ENCODE results near the gene MGMT.
A peak's percentile ranks its signal among the peaks of the same experiment; 100 is the strongest.

MGMT gene

GRCh38 chr10:129602938-129603535 is 136.0 kb downstream of the MGMT start:
- no peak for DNase-seq

- DNase-seq = no peak
Observed at GRCh38 chr10:129604333-129605032, 137.4 kb downstream of the MGMT start.

- no peak for DNase-seq
Observed at GRCh38 chr10:129605266-129605985, 138.4 kb downstream of the MGMT start.

- no peak for DNase-seq
Observed at GRCh38 chr10:129605986-129606518, 139.0 kb downstream of the MGMT start.

- DNase-seq = no peak
Observed at GRCh38 chr10:129607607-129608109, 140.6 kb downstream of the MGMT start.

GRCh38 chr10:129608653-129609052 is 141.6 kb downstream of the MGMT start:
- DNase-seq = no peak

GRCh38 chr10:129609551-129609950 is 142.5 kb downstream of the MGMT start:
- DNase-seq = no peak

- no peak for DNase-seq
Observed at GRCh38 chr10:129612481-129613109, 145.6 kb downstream of the MGMT start.

GRCh38 chr10:129613377-129613980 is 146.4 kb downstream of the MGMT start:
- DNase-seq = no peak

- no peak for DNase-seq
Observed at GRCh38 chr10:129614341-129614740, 147.3 kb downstream of the MGMT start.

- DNase-seq = no peak
Observed at GRCh38 chr10:129615381-129615780, 148.3 kb downstream of the MGMT start.

- no peak for DNase-seq
Observed at GRCh38 chr10:129615921-129616525, 149.0 kb downstream of the MGMT start.

- no peak for DNase-seq
Observed at GRCh38 chr10:129617768-129618167, 150.7 kb downstream of the MGMT start.

- DNase-seq = no peak
Observed at GRCh38 chr10:129621062-129621461, 154.0 kb downstream of the MGMT start.

- DNase-seq = peak; percentile 16
Observed at GRCh38 chr10:129621693-129622092, 154.7 kb downstream of the MGMT start.

GRCh38 chr10:129622291-129622690 is 155.2 kb downstream of the MGMT start:
- DNase-seq = no peak

GRCh38 chr10:129622736-129623135 is 155.7 kb downstream of the MGMT start:
- DNase-seq = peak; percentile 32

- DNase-seq = no peak
Observed at GRCh38 chr10:129624526-129624925, 157.5 kb downstream of the MGMT start.

GRCh38 chr10:129626309-129626708 is 159.3 kb downstream of the MGMT start:
- DNase-seq = no peak

- DNase-seq = no peak
Observed at GRCh38 chr10:129626796-129627435, 159.9 kb downstream of the MGMT start.

- no peak for DNase-seq
Observed at GRCh38 chr10:129627442-129627841, 160.4 kb downstream of the MGMT start.

- DNase-seq = no peak
Observed at GRCh38 chr10:129628823-129629222, 161.8 kb downstream of the MGMT start.
